Pancreas (tissue), 10 donors: ENCODE measurements around the gene NKD1. TPM values are rescaled to one million over a fixed set of nuclear protein-coding genes. Genes with fewer than 3 reads are reported as not detected.

Experiments
- ATAC-seq, 4 donors: fragments of 200-7000 bp; cut with Tn5 transposase; one replicate each; pipeline versions ENCODE4 v1.8.0 to v1.9.1; 2020; ENCODE audit warnings: mild to moderate bottlenecking in 4 of 4, moderate library complexity in 4 of 4
- DNase-seq, 6 donors: peaks; one replicate each; pipeline ENCODE4 v3.0.0-alpha.2; 2020
- FAIRE-seq: peaks from 2 replicates; lab custom pipeline; 2012; peaks lifted over from hg19 to GRCh38; lab: Jason Lieb, UNC
- H3K27ac ChIP-seq, 4 donors: fragments of 200-600 bp; sonication (generic); 1 replicate in 3 of 4; 2 replicates in 1 of 4; pipeline versions ENCODE4 v1.5.0 to v1.8.0; 2020
- H3K27me3 ChIP-seq, 4 donors: fragments of 200-600 bp; one replicate each; pipeline ENCODE4 v1.8.0; 2021
- H3K36me3 ChIP-seq, 3 donors: fragments of 200-600 bp; sonication (generic) in 1 of 3; one replicate each; pipeline versions ENCODE4 v1.5.0 to v1.8.0; 2020 to 2021
- H3K4me1 ChIP-seq, 3 donors: fragments of 200-600 bp; one replicate each; pipeline ENCODE4 v1.8.0; 2021
- H3K4me3 ChIP-seq, 4 donors: fragments of 200-600 bp; sonication (generic) in 2 of 4; one replicate each; pipeline versions ENCODE4 v1.5.0 to v1.8.0; 2020 to 2021
- H3K9me3 ChIP-seq, 4 donors: fragments of 200-600 bp; one replicate each; pipeline ENCODE4 v1.8.0; 2021
- CTCF ChIP-seq, 4 donors: fragments of 200-600 bp; sonication (generic) in 3 of 4; IDR thresholded peaks; one replicate each; pipeline versions ENCODE4 v1.5.0 to v1.8.0; 2021; ENCODE audit warnings: antibody characterized with exemption in 4 of 4
- WGBS, 2 donors: extraction: QIAGEN DNeasy Blood & Tissue Kit; methylation state at CpG; one replicate each; pipeline ENCODE4 v1.1.7; 2013; 5-methylcytosine and 5-hydroxymethylcytosine counted together
- intact Hi-C, 3 donors: fragments of 100-400 bp; cut with DNase I; formaldehyde crosslinking; loops; one replicate each; pipeline versions ENCODE4 v1.11.1 to v1.14.2; 2022
- polyA plus RNA-seq, 2 donors: library from polyadenylated mRNA; stranded (reverse); fragments of 200-250 nt; gene quantifications; one replicate each; pipeline ENCODE4 v1.2.3, GENCODE V29; 2013
- total RNA-seq, 6 donors: library from RNA; stranded (reverse); fragmentation: NEBNext Ultra II Directional in 4 of 6; extraction: Animal tissue kit (Norgen Biotek cat#: 25700) in 4 of 6; gene quantifications; one replicate each; pipeline versions ENCODE4 v1.2.1 to v1.2.4, GENCODE V29; 2021 to 2023
- donor health status: healthy with polysubstance abuse.
- donor health status: DM: no; HTN: no; CAD: no; lungs with moderate emphysema.
- donor health status: DM: no; HTN: no; CAD: no.
- donor health status: control.
- donor health status: control.
- donor health status: Bipolar disorder and iron deficiency.
- donor health status: DM: yes; HTN: yes; CAD: no.
- donor health status: DM: no; HTN: no; CAD: no.
- donor health status: DM: no; HTN: no; CAD: no.
- donor health status: DM: yes; HTN: yes; CAD: no.

The NKD1 gene
- total and polyA plus RNA-seq, 8 donors = 0.45 to 5.8 (median 4.4) TPM

- intact Hi-C loops = loop anchor here in 1 of 3 donors (10.0 kb wide), 1 partner anchor 116 kb away; no protein-coding TSS in a partner anchor
- TF ChIP-seq CTCF (IDR thresholded peaks at IDR 0.05) = no peak
- FAIRE-seq (no peak), ATAC-seq (no peak), DNase-seq (peak in 4 of 6 donors; percentile 19 to 81 (median 40))
- Histone ChIP-seq H3K9me3 (no peaks in the 10 kb centered on the region), H3K36me3 (no peaks in the 10 kb centered on the region), H3K27me3 (no peaks in the 10 kb centered on the region), H3K4me3 (peak overlapping the region; percentile 75 to 87 (median 82)), H3K27ac (no peak overlapping the region), H3K4me1 (no peaks in the 10 kb centered on the region)
- WGBS, 2 donors = 43 to 49% methylated on average over 41 to 46 of the region's 46 CpGs
Observed at GRCh38 chr16:50548909-50549560, 839 bp downstream of the NKD1 start.

GRCh38 chr16:50549561-50549915 lies 1.3 kb downstream of the NKD1 start:
- no peak for DNase-seq
- Histone ChIP-seq H3K36me3 (no peaks in the 10 kb centered on the region), H3K4me3 (peak overlapping the region in 1 of 4 donors; percentile 87), H3K4me1 (no peaks in the 10 kb centered on the region), H3K27ac (no peak overlapping the region), H3K9me3 (no peaks in the 10 kb centered on the region), H3K27me3 (no peaks in the 10 kb centered on the region)
- TF ChIP-seq CTCF (IDR thresholded peaks at IDR 0.05) = no peak
- FAIRE-seq = no peak
- ATAC-seq = no peak
- intact Hi-C loops = loop anchor here in 1 of 3 donors (10.0 kb wide), 1 partner anchor 115 kb away; no protein-coding TSS in a partner anchor
- 74% methylated on average over 7 of the region's 7 CpGs for WGBS, 2 donors

GRCh38 chr16:50550035-50550434 lies 1.8 kb downstream of the NKD1 start:
- no peak for FAIRE-seq
- H3K4me3 ChIP-seq = no peak overlapping the region
- H3K9me3 ChIP-seq = no peaks in the 10 kb centered on the region
- 84 to 87% methylated on average over 8 of the region's 8 CpGs for WGBS, 2 donors
- no peaks in the 10 kb centered on the region for H3K4me1 ChIP-seq
- TF ChIP-seq CTCF (IDR thresholded peaks at IDR 0.05) = no peak
- DNase-seq = no peak
- intact Hi-C loops = no loop called here
- ATAC-seq = no peak
- H3K27ac ChIP-seq = no peak overlapping the region
- H3K36me3 ChIP-seq = no peaks in the 10 kb centered on the region
- H3K27me3 ChIP-seq = no peaks in the 10 kb centered on the region

- no peak overlapping the region for H3K27ac ChIP-seq
- 75 to 76% methylated on average over 9 of the region's 9 CpGs for WGBS, 2 donors
- no peaks in the 10 kb centered on the region for H3K9me3 ChIP-seq
- ATAC-seq = no peak
- no peaks in the 10 kb centered on the region for H3K27me3 ChIP-seq
- TF ChIP-seq CTCF (IDR thresholded peaks at IDR 0.05) = no peak
- H3K4me1 ChIP-seq = no peaks in the 10 kb centered on the region
- no peak for DNase-seq
- no peak for FAIRE-seq
- intact Hi-C loops = no loop called here
- no peaks in the 10 kb centered on the region for H3K36me3 ChIP-seq
- H3K4me3 ChIP-seq = no peak overlapping the region
Observed at GRCh38 chr16:50550866-50551641, 2.9 kb downstream of the NKD1 start.
